H1 (cell line): ENCODE data around the gene POLRMT. TPM values are rescaled to one million over a fixed set of nuclear protein-coding genes. Genes with fewer than 3 reads are reported as not detected.

ENCODE experiments used
- JUN ChIP-seq: IDR thresholded peaks from 2 replicates; pipeline ENCODE4 v1.6.1; 2011; ENCODE audit warnings: low read depth, mild to moderate bottlenecking, improper control_type of control experiment, low read length
- polyA plus RNA-seq, 7 experiments: library from polyadenylated mRNA; depleted of rRNA in 3 of 7; stranded (reverse) in 5 of 7; unstranded in 2 of 7; fragments of >200 nt in 5 of 7; fragments of 200-250 nt in 2 of 7; gene quantifications; 1 replicate in 5 of 7; 2 replicates in 1 of 7; 4 replicates in 1 of 7; pipeline versions ENCODE4 v1.2.1 to v1.2.3, GENCODE V29; 2011 to 2013; ENCODE audit warnings: missing spikeins in 2 of 7, mixed read lengths in 2 of 7
- total RNA-seq: library from RNA; stranded (reverse); fragmentation: NEBNext Ultra II Directional; extraction: Animal tissue kit (Norgen Biotek cat#: 25700); gene quantifications from 2 replicates; pipeline ENCODE4 v1.2.1, GENCODE V29; 2021
- TF ChIP-seq, protein P1 (sequence below): IDR thresholded peaks from 2 replicates; pipeline ENCODE4 v1.6.1; 2011; ENCODE audit warnings: low read depth, mild to moderate bottlenecking, low read length; ENCODE audit not compliant: insufficient read depth

The POLRMT gene
- total and polyA plus RNA-seq, 2 of the 8 experiments (the other 6 are each of a cell fraction or from before 2014, with no cell fraction given), result 93.0 to 111 TPM

DNA sequence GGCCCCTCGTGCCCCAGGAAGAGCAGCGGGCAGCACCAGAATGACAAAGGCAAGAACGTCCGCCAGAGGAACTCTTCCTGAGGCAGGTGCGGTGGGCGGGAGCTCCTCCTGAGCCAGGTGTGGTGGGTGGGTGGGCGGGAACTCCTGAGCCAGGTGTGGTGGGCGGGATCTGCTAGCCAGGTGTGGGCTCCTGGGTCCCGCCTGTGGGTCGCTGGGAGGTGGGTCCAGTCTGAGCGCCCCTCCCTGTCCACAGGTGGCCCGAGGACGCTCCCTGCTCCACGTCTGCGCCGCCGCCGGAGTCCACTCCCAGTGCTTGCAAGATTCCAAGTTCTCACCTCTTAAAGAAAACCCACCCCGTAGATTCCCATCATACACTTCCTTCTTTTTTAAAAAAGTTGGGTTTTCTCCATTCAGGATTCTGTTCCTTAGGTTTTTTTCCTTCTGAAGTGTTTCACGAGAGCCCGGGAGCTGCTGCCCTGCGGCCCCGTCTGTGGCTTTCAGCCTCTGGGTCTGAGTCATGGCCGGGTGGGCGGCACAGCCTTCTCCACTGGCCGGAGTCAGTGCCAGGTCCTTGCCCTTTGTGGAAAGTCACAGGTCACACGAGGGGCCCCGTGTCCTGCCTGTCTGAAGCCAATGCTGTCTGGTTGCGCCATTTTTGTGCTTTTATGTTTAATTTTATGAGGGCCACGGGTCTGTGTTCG lies 50.7 kb downstream of the POLRMT start (continued):
- TF ChIP-seq JUN, result no peak
- TF ChIP-seq, protein P1, sequence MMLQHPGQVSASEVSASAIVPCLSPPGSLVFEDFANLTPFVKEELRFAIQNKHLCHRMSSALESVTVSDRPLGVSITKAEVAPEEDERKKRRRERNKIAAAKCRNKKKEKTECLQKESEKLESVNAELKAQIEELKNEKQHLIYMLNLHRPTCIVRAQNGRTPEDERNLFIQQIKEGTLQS, result no peak
